Measurements from ENCODE around the gene CDK8.

DNA sequence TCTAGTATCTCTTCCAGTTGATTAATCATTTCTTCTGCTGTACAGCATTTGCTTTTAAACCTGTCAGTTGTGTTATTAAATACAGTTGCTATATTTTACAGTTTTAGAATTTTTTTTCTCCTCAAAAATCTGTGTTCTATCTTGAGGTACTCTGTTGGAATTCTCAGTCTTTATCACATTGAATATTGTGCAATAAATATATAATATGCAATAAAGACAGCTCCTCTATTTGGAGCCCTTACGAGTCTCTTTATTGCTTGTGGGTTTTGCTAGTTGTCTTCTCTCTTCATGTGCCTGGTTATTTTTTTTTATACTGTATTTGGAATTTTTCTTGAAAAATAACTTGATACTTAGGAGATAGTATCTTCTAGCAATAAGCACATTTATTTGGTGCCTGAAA, 51.7 kb downstream of the CDK8 start:
- TF ChIP-seq, protein P1, sequence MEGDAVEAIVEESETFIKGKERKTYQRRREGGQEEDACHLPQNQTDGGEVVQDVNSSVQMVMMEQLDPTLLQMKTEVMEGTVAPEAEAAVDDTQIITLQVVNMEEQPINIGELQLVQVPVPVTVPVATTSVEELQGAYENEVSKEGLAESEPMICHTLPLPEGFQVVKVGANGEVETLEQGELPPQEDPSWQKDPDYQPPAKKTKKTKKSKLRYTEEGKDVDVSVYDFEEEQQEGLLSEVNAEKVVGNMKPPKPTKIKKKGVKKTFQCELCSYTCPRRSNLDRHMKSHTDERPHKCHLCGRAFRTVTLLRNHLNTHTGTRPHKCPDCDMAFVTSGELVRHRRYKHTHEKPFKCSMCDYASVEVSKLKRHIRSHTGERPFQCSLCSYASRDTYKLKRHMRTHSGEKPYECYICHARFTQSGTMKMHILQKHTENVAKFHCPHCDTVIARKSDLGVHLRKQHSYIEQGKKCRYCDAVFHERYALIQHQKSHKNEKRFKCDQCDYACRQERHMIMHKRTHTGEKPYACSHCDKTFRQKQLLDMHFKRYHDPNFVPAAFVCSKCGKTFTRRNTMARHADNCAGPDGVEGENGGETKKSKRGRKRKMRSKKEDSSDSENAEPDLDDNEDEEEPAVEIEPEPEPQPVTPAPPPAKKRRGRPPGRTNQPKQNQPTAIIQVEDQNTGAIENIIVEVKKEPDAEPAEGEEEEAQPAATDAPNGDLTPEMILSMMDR (IDR thresholded peaks at IDR 0.05) = no peak
- no peak for TF ChIP-seq POLR2AphosphoS5 (IDR thresholded peaks at IDR 0.05)
